Measurements from ENCODE around the gene TDRD12. TPM values are rescaled to one million over a fixed set of nuclear protein-coding genes. Genes with fewer than 3 reads are reported as not detected.

Gene TDRD12
- total RNA-seq, 4 donors from 2014 or later, result 0.48 TPM; not detected in 3

DNA sequence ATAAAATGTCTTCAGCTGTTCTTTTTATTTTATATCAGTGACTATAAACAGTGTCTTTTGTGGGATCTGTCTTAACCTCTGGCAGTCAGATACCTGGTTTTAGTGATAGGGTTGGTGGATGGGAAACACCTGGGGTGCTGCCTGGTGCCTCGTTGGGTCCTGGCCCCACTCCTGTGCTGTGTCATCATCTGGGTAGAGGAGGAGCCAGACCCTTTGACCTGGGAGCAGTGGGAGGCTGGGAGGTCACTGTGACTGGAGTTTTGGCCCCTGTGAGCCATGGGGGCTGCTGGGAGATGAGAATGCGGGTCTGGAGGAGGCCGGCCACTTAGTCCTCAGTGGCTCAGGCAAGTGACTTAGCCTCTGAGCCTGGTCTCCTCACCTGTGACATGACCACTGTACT, 29.4 kb downstream of the TDRD12 start:
- DNase-seq, result no peak
- intact Hi-C loops (cut with DNase I; ENCODE audit: low total_unique reads) (no loop called here), in situ Hi-C loops (cut with MboI; ENCODE audit: low pct_ligation_motif_present in 1 of 4, low pct_unique_long_range_greater_than_20kb in 1 of 4, low sequenced_read_pairs in 3 of 4) (no loop called here)
- H3K4me1 ChIP-seq, result no peaks in the 10 kb centered on the region
- 42% methylated on average over 3 of the region's 3 CpGs; no CpG with 5 or more reads in 1 of the 2 donors for WGBS, 2 donors (ENCODE audit: low coverage in 1 of 2)
- no peaks in the 10 kb centered on the region for H3K9me3 ChIP-seq
- H3K36me3 ChIP-seq, result no peaks in the 10 kb centered on the region
- no peak overlapping the region for H3K27ac ChIP-seq
- no peak overlapping the region for H3K4me3 ChIP-seq
- peaks cover 22% of the 10 kb centered on the region for H3K27me3 ChIP-seq
- TF ChIP-seq EP300 (IDR thresholded peaks at IDR 0.05; ENCODE audit: low read depth) (no peak), POLR2AphosphoS5 (IDR thresholded peaks at IDR 0.05) (no peak), POLR2A (IDR thresholded peaks at IDR 0.05) (no peak)
- TF ChIP-seq, protein P1, sequence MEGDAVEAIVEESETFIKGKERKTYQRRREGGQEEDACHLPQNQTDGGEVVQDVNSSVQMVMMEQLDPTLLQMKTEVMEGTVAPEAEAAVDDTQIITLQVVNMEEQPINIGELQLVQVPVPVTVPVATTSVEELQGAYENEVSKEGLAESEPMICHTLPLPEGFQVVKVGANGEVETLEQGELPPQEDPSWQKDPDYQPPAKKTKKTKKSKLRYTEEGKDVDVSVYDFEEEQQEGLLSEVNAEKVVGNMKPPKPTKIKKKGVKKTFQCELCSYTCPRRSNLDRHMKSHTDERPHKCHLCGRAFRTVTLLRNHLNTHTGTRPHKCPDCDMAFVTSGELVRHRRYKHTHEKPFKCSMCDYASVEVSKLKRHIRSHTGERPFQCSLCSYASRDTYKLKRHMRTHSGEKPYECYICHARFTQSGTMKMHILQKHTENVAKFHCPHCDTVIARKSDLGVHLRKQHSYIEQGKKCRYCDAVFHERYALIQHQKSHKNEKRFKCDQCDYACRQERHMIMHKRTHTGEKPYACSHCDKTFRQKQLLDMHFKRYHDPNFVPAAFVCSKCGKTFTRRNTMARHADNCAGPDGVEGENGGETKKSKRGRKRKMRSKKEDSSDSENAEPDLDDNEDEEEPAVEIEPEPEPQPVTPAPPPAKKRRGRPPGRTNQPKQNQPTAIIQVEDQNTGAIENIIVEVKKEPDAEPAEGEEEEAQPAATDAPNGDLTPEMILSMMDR (IDR thresholded peaks at IDR 0.05), result no peak

DNA sequence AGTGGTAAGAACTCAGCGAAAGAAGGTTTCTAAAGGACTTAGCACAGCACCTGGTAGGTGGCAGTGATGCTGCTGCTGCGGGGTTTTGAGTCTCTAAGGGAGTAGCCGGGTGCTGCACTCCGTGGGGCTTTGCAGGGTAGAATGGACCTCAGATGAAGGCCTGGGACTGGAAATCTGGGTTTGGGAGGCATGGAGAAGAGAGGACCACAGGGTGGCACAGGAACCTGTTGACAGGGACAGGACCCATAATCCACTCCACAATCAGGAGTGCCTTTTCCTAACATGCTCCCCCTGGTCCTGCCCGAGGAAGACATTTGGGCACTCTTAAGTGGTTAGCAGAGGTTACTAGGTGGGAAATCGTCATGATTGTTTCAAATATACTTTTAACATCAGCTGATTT, 29.8 kb downstream of the TDRD12 start:
- H3K27me3 ChIP-seq, result peaks cover 22% of the 10 kb centered on the region
- no peaks in the 10 kb centered on the region for H3K9me3 ChIP-seq
- intact Hi-C loops (cut with DNase I; ENCODE audit: low total_unique reads), result no loop called here
- no peaks in the 10 kb centered on the region for H3K4me1 ChIP-seq
- no peaks in the 10 kb centered on the region for H3K36me3 ChIP-seq
- in situ Hi-C loops (cut with MboI; ENCODE audit: low pct_ligation_motif_present in 1 of 4, low pct_unique_long_range_greater_than_20kb in 1 of 4, low sequenced_read_pairs in 3 of 4), result no loop called here
- no peak overlapping the region for H3K4me3 ChIP-seq
- WGBS, 2 donors (ENCODE audit: low coverage in 1 of 2), result 29 to 62% methylated on average over 2 to 6 of the region's 6 CpGs
- DNase-seq, result no peak
- no peak overlapping the region for H3K27ac ChIP-seq
- TF ChIP-seq EP300 (IDR thresholded peaks at IDR 0.05; ENCODE audit: low read depth) (no peak), POLR2AphosphoS5 (IDR thresholded peaks at IDR 0.05) (no peak), POLR2A (IDR thresholded peaks at IDR 0.05) (no peak)
- TF ChIP-seq, protein P1 (IDR thresholded peaks at IDR 0.05), result no peak

DNA sequence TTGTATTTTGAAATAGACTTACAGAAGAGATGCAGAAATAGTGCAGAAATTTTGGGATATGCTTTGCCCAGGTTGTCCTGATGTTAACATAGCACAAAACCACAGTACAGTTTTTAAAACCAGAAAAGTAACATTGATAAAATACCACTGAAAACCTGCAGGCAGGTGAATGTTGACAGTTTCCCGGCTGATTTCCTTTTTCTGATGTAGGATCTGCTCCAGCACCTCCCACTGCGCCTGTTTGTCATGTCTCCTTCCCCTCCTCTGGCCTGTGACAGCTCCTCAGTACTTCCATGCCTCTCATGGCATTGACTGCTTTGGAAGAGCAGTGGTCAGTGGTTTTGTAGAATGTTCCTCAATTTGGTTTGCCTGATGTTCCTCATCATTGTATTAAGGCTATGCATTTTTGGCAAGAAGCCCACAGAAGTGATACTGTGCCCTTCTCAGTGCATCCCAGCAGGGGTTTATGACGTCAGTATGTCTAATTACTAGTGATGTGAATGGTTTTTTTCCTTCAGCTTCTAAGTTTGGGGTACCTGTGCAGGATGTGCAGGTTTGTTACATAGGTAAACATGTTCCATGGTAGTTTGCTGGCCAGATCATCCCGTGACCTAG, 31.0 kb downstream of the TDRD12 start:
- Histone ChIP-seq H3K36me3 (no peaks in the 10 kb centered on the region), H3K27me3 (peaks cover 26% of the 10 kb centered on the region), H3K9me3 (no peaks in the 10 kb centered on the region), H3K4me3 (no peak overlapping the region), H3K27ac (no peak overlapping the region), H3K4me1 (no peaks in the 10 kb centered on the region)
- 39 to 46% methylated on average over 2 to 4 of the region's 4 CpGs for WGBS, 2 donors (ENCODE audit: low coverage in 1 of 2)
- no peak for TF ChIP-seq POLR2AphosphoS5 (IDR thresholded peaks at IDR 0.05)
- no peak for TF ChIP-seq EP300 (IDR thresholded peaks at IDR 0.05; ENCODE audit: low read depth)
- TF ChIP-seq POLR2A (IDR thresholded peaks at IDR 0.05), result no peak
- TF ChIP-seq, protein P1 (IDR thresholded peaks at IDR 0.05), result no peak
- in situ Hi-C loops (cut with MboI; ENCODE audit: low pct_ligation_motif_present in 1 of 4, low pct_unique_long_range_greater_than_20kb in 1 of 4, low sequenced_read_pairs in 3 of 4) (no loop called here), intact Hi-C loops (cut with DNase I; ENCODE audit: low total_unique reads) (no loop called here)
- DNase-seq, result no peak

DNA sequence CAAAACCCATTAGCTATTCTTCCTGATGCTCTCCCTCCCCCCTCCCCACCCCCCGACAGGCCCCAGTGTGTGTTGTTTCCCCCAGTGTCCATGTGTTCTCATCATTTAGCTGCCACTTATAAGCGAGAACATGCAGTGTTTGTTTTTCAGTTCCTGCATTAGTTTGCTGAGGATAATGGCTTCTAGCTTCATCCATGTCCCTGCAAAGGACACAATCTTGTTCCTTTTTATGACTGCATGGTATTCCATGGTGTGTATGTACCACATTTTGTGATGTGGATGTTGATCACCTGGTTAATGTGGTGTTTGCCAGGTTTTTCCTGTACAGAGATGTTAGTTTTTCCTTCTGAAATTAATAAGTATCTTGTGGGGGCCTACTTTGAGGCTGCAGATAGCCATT, 31.5 kb downstream of the TDRD12 start:
- WGBS, 2 donors (ENCODE audit: low coverage in 1 of 2), result 69% methylated on average over 2 of the region's 2 CpGs; no CpG with 5 or more reads in 1 of the 2 donors
- H3K4me3 ChIP-seq, result no peak overlapping the region

More for the DNA sequence above, 31.5 kb downstream of the TDRD12 start:
- in situ Hi-C loops (cut with MboI; ENCODE audit: low pct_ligation_motif_present in 1 of 4, low pct_unique_long_range_greater_than_20kb in 1 of 4, low sequenced_read_pairs in 3 of 4), result no loop called here
- DNase-seq, result no peak
- intact Hi-C loops (cut with DNase I; ENCODE audit: low total_unique reads), result no loop called here
- TF ChIP-seq EP300 (IDR thresholded peaks at IDR 0.05; ENCODE audit: low read depth) (no peak), POLR2A (IDR thresholded peaks at IDR 0.05) (no peak), POLR2AphosphoS5 (IDR thresholded peaks at IDR 0.05) (no peak)
- TF ChIP-seq, protein P1 (IDR thresholded peaks at IDR 0.05), result no peak
- Histone ChIP-seq H3K27ac (no peak overlapping the region), H3K9me3 (no peaks in the 10 kb centered on the region), H3K4me1 (no peaks in the 10 kb centered on the region), H3K36me3 (no peaks in the 10 kb centered on the region), H3K27me3 (peaks cover 26% of the 10 kb centered on the region)
